Measurements from ENCODE around the gene FOXD4L6. TPM values are rescaled to one million over a fixed set of nuclear protein-coding genes. Genes with fewer than 3 reads are reported as not detected.
"Not testable (repeated sequence)": the region's sequence is repeated elsewhere in the genome, so short reads cannot be mapped to it uniquely, and the experiment has no call there.

The FOXD4L6 gene
- polyA plus RNA-seq, 3 donors: 0.05 TPM; not detected in 2

DNA sequence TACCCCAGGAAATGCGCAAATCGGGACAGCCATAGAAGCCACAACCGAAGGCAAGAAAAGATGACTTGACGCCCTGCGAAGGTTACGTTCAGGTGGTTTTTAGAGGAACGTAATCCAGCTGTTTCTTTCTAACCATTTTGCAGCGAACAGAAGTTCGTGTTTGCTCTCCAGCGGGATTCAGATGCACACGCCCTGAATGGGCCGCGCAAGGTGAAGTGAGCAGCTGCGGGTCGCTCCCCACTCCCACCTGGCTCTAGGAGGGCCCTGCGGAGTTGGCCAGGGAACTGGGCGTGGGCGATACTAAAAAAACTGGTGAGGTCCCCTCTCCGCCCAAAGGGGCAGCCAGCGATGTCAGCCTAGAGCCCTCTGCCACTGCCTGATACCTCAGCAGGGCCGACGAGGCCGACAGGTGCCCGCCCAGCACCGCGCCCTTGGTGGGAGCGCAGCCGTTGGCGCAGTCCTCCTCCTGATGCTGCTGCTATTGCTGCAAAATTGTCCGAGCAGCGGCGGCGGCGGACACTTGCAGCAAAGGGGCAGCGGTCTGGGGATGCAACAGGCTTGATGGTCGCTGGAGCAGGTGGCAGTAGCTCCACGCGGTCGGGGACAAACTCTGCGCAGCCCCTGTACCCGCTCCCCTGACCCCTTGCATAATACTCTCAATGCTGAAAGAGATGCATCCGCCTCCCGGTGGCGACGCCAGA, 1.6 kb downstream of the FOXD4L6 start:
- H3K4me3 ChIP-seq (replicated peaks in 1 of 3; ENCODE audit: low read depth in 2 of 3, low read length in 3 of 3); H3K27me3 Mint-ChIP-seq (ENCODE audit: low read depth in 3 of 3); intact Hi-C loops (cut with micrococcal nuclease); H3K9me3 Mint-ChIP-seq; H3K36me3 Mint-ChIP-seq; H3K4me1 Mint-ChIP-seq; H3K9me3 ChIP-seq (replicated peaks in 1 of 2; ENCODE audit: control insufficient read depth in 1 of 2, insufficient read depth in 1 of 2, low read length in 2 of 2); H3K27ac Mint-ChIP-seq; H3K27ac ChIP-seq (ENCODE audit: low read depth in 1 of 2, low read length in 2 of 2); H4K20me1 ChIP-seq (ENCODE audit: insufficient read depth, low read length); H3K27me3 ChIP-seq (ENCODE audit: control insufficient read depth in 2 of 2, insufficient read depth in 2 of 2, low read length in 2 of 2); H3K9ac ChIP-seq (ENCODE audit: insufficient read depth, low read length, poor library complexity, severe bottlenecking); H3K36me3 ChIP-seq (replicated peaks in 1 of 2; ENCODE audit: control insufficient read depth in 1 of 2, insufficient read depth in 2 of 2, low read length in 2 of 2); DNase-seq; H3K79me2 ChIP-seq (ENCODE audit: insufficient read depth, low read length); H2AFZ ChIP-seq (ENCODE audit: insufficient read depth, low read depth, low read length, poor library complexity, severe bottlenecking); H3K4me2 ChIP-seq (replicated peaks; ENCODE audit: extremely low read depth, low read length, poor library complexity, severe bottlenecking); H3K4me3 Mint-ChIP-seq; H3K4me1 ChIP-seq (ENCODE audit: control insufficient read depth in 1 of 2, insufficient read depth in 2 of 2, low read length in 2 of 2): not testable (repeated sequence)
- no CpG with 5 or more reads among the region's 45 CpGs for whole genome bisulfite sequencing (ENCODE audit: insufficient coverage)

- H3K27ac ChIP-seq (ENCODE audit: low read depth in 1 of 2, low read length in 2 of 2); H3K4me3 Mint-ChIP-seq; DNase-seq; H3K4me2 ChIP-seq (replicated peaks; ENCODE audit: extremely low read depth, low read length, poor library complexity, severe bottlenecking); H3K4me1 ChIP-seq (ENCODE audit: control insufficient read depth in 1 of 2, insufficient read depth in 2 of 2, low read length in 2 of 2); H3K9me3 ChIP-seq (replicated peaks in 1 of 2; ENCODE audit: control insufficient read depth in 1 of 2, insufficient read depth in 1 of 2, low read length in 2 of 2); H3K36me3 Mint-ChIP-seq; H4K20me1 ChIP-seq (ENCODE audit: insufficient read depth, low read length); H3K27me3 Mint-ChIP-seq (ENCODE audit: low read depth in 3 of 3); intact Hi-C loops (cut with micrococcal nuclease); H3K79me2 ChIP-seq (ENCODE audit: insufficient read depth, low read length); H3K27me3 ChIP-seq (ENCODE audit: control insufficient read depth in 2 of 2, insufficient read depth in 2 of 2, low read length in 2 of 2); H3K27ac Mint-ChIP-seq; H2AFZ ChIP-seq (ENCODE audit: insufficient read depth, low read depth, low read length, poor library complexity, severe bottlenecking); H3K4me3 ChIP-seq (replicated peaks in 1 of 3; ENCODE audit: low read depth in 2 of 3, low read length in 3 of 3); H3K36me3 ChIP-seq (replicated peaks in 1 of 2; ENCODE audit: control insufficient read depth in 1 of 2, insufficient read depth in 2 of 2, low read length in 2 of 2); H3K9me3 Mint-ChIP-seq; H3K4me1 Mint-ChIP-seq; H3K9ac ChIP-seq (ENCODE audit: insufficient read depth, low read length, poor library complexity, severe bottlenecking): not testable (repeated sequence)
- no CpG with 5 or more reads among the region's 3 CpGs for WGBS (ENCODE audit: insufficient coverage)
Observed at GRCh38 chr9:41125936-41126335, 2.5 kb downstream of the FOXD4L6 start.

- H3K27me3 Mint-ChIP-seq (ENCODE audit: low read depth in 3 of 3); H3K36me3 Mint-ChIP-seq; H3K36me3 ChIP-seq (replicated peaks in 1 of 2; ENCODE audit: control insufficient read depth in 1 of 2, insufficient read depth in 2 of 2, low read length in 2 of 2); H3K9ac ChIP-seq (ENCODE audit: insufficient read depth, low read length, poor library complexity, severe bottlenecking); intact Hi-C loops (cut with micrococcal nuclease); H3K4me3 Mint-ChIP-seq; H3K9me3 Mint-ChIP-seq; H3K4me2 ChIP-seq (replicated peaks; ENCODE audit: extremely low read depth, low read length, poor library complexity, severe bottlenecking); H4K20me1 ChIP-seq (ENCODE audit: insufficient read depth, low read length); H3K4me1 ChIP-seq (ENCODE audit: control insufficient read depth in 1 of 2, insufficient read depth in 2 of 2, low read length in 2 of 2); H3K9me3 ChIP-seq (replicated peaks in 1 of 2; ENCODE audit: control insufficient read depth in 1 of 2, insufficient read depth in 1 of 2, low read length in 2 of 2); H3K27ac ChIP-seq (ENCODE audit: low read depth in 1 of 2, low read length in 2 of 2); H2AFZ ChIP-seq (ENCODE audit: insufficient read depth, low read depth, low read length, poor library complexity, severe bottlenecking); H3K79me2 ChIP-seq (ENCODE audit: insufficient read depth, low read length); DNase-seq; H3K27ac Mint-ChIP-seq; H3K4me3 ChIP-seq (replicated peaks in 1 of 3; ENCODE audit: low read depth in 2 of 3, low read length in 3 of 3); H3K27me3 ChIP-seq (ENCODE audit: control insufficient read depth in 2 of 2, insufficient read depth in 2 of 2, low read length in 2 of 2); H3K4me1 Mint-ChIP-seq: not testable (repeated sequence)
- WGBS (ENCODE audit: insufficient coverage): no CpG with 5 or more reads among the region's 21 CpGs
Observed at GRCh38 chr9:41125109-41125658, 3.3 kb downstream of the FOXD4L6 start.

GRCh38 chr9:41124250-41125108, 4.0 kb downstream of the FOXD4L6 start:
- H3K27ac Mint-ChIP-seq; H3K9me3 ChIP-seq (replicated peaks in 1 of 2; ENCODE audit: control insufficient read depth in 1 of 2, insufficient read depth in 1 of 2, low read length in 2 of 2); H3K4me3 ChIP-seq (replicated peaks in 1 of 3; ENCODE audit: low read depth in 2 of 3, low read length in 3 of 3); H3K79me2 ChIP-seq (ENCODE audit: insufficient read depth, low read length); H3K4me2 ChIP-seq (replicated peaks; ENCODE audit: extremely low read depth, low read length, poor library complexity, severe bottlenecking); H3K4me3 Mint-ChIP-seq; H3K27me3 Mint-ChIP-seq (ENCODE audit: low read depth in 3 of 3); H3K36me3 ChIP-seq (replicated peaks in 1 of 2; ENCODE audit: control insufficient read depth in 1 of 2, insufficient read depth in 2 of 2, low read length in 2 of 2); DNase-seq; H3K27me3 ChIP-seq (ENCODE audit: control insufficient read depth in 2 of 2, insufficient read depth in 2 of 2, low read length in 2 of 2); H3K4me1 ChIP-seq (ENCODE audit: control insufficient read depth in 1 of 2, insufficient read depth in 2 of 2, low read length in 2 of 2); H3K9me3 Mint-ChIP-seq; H3K36me3 Mint-ChIP-seq; intact Hi-C loops (cut with micrococcal nuclease); H3K9ac ChIP-seq (ENCODE audit: insufficient read depth, low read length, poor library complexity, severe bottlenecking); H3K27ac ChIP-seq (ENCODE audit: low read depth in 1 of 2, low read length in 2 of 2); H2AFZ ChIP-seq (ENCODE audit: insufficient read depth, low read depth, low read length, poor library complexity, severe bottlenecking); H4K20me1 ChIP-seq (ENCODE audit: insufficient read depth, low read length); H3K4me1 Mint-ChIP-seq: not testable (repeated sequence)
- 10% methylated on average over 7 of the region's 52 CpGs for WGBS (ENCODE audit: insufficient coverage)

Measured in CD14-positive monocyte (primary cell).